ENCODE data around the gene RIN1.

Gene RIN1

GRCh38 chr11:66293777-66294625 lies 42.2 kb downstream of the RIN1 start:
- no peak for DNase-seq

DNA sequence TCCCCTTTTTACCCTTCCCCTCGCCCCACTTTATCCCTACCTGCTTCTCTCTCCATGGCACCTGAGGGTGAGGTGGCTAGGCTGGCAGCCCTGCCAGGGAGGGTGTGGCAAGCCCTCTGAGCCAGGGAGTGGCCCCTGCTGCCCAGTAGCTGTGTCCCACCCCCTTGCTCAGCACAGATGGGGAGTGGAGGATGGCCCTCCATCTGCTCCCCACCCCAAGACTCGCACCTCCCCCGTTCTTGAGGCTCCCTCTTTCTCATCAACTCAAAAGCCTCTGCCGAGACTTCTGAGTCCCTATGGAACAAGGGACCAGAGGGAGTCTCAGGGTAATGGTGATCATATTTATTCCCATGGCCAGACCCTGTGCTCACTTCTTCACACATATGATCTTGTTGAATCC lies 42.9 kb downstream of the RIN1 start:
- DNase-seq = no peak

DNA sequence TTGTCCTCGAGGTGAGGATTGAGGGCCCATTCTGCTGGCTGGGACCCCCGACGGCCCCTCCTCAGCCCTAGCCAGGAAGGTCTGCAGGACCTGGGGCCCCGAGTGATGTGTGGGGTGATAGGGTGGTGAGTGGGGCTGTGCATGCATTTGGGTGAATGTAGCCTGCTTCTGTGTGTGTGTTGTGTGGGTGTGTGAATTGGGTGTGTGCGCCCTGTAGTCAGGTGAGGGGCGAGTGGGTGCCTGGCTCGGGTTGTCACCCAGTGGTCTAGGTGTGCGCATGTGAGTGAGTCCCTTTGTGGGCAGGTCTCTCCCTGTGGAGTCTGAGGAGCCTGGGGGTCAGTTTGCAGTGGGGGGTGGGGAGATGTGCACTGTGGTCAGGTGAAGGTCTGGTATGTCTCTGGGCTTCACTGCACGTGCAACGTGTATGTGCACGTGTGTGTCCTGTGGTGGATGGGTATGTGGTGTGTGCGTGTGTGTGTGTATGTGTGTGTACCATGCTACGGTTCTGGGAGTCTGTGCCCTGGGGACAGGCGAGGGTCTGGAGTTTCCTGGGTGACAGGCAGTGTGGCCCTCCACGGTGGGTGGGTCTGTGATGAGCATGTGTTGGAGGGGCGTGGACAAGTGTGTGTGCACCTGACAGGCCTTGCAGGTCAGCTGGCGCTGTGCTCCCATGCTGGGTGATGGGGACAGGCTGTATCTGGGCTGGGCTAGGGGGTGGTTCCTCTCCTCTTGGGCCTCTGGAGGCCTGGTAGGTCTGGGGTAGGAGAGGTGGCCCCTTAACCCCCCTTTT lies 43.5 kb downstream of the RIN1 start:
- no peak for DNase-seq

DNA sequence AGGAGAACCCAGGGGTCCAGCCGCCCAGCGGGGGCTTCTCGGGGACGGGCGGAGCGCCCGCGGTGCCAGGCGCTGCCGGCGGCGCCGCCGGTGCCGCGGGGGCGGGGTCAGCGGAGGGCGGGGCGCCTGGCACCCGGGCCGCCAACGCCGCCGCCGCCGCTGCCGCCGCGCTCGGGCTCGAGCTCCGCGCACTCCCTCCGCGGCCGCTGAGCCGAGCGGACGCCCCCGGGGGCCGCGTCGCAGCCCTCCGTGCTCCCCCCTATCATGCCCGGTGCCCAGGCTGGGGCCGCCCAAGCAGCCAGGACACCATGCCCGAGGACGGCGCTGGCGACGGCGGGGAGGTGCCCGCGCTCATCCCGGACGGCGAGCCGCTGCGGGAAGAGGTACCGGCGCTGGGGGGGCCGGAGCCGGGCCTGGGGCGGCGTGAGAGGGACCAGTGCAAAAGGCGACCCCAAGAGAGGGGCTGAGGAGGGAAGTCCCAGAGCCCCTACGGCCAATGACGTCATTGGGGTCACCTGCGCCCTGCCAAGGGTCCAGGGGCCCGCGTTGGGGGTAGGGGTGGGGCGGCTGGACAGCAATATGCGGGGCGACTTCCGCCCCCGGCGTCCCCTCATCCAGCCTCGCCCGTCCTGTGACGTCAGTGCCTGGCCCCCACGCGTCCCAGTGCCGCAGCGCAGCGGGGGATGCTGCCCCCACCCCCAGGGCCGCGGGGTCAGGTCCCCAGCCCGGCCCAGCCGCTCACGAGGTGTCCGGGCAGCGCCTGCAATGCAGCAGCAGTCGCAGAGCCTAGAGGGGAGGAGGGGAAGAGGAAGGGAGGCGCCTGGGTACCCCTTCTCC lies 44.3 kb downstream of the RIN1 start, which contains the start of gene TMEM151A:
Gene TMEM151A (plus strand): TSS at position 189 of the 837 bp plus-strand sequence. CDS start 120 bp downstream, at position 309.
- DNase-seq = peak in 1 of 2 donors; percentile 34

GRCh38 chr11:66291303-66291705 lies 44.9 kb downstream of the RIN1 start:
- no peak for DNase-seq

GRCh38 chr11:66290330-66290621 lies 46.0 kb downstream of the RIN1 start:
- DNase-seq = no peak

DNA sequence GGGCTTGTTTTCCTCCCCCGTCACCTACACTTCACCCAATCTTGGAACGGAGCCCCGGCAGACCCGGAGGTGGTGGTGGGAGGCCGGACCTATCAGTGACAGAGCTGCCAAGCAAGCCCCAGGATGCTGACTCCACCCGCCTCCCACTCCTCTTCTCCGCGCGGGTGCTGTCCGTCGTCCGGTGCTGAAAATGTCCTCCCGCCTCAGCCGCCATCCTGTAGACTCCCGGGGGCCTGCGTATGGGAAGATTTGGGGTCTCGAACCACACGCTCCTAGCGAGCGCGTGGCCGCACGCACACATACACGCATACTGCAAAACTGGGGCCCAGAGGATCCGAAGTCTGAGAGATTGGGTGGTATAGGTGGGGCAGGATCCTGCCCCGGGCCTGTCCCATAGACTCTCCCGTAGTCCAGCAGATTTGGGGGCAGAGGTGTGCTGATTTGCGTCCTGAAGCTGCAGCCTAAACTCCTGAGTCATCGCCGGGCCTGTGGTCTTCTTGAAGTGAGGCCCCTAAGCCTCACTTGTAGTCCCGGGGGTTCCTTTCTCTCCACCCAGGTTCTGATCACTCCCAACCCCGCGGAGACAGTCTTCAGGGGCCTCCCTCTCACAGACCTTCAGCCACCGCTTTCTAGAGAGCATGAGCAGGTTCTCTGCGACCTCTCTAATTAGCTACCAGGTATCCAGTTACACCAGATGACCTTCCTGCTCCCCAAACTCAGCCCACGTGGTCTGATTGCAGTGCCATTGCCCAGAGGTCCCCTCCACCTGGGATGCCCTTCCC lies 46.5 kb downstream of the RIN1 start:
- DNase-seq = peak; percentile 74 to 83

DNA sequence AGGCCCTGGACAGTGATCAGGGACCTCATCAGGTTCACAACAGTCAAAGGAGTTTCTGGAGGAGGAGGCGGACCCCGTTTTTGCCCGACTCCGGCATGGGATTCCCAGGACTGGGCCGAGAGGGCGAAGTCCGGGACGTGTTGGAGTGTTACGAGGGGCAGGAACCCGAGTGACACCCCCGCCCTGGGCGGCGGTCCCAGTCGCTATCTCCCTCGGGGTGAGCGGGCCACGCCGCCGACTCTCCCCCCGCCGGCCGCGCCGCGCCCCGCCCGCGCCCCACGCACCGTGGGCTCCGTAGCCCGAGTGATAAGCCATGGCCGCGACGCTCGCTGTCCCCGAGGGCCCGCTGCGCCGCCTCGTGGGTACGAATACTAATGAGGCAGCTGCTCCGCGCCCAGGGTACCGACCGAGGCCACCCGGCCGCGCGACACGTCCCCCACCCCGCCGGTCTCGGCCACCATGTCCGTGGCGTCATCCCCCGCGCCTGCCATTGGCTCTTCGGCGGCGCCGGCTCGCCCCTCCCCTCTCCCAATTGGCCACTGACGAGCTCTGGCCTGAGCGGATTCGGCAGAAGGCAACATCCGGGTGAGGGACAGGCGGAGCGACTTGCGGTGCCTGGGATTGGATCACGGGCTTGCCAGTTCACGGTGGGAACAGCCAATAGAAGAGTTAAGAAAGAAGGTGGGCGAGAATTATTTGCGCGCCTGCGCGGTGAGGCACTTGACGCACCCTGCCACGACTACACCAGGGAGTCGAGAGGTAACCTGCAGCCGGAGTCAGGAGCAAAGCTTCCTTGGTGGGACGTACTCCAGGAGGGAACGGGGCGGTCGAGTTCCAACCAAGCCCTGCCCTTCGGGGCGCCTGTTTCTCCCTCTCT lies 47.3 kb downstream of the RIN1 start, which contains the start of gene YIF1A:
Gene YIF1A (minus strand): TSS at position 473 of the 877 bp plus-strand sequence. CDS start 158 bp downstream, at position 315.
- DNase-seq = peak; percentile 97 to 99

DNA sequence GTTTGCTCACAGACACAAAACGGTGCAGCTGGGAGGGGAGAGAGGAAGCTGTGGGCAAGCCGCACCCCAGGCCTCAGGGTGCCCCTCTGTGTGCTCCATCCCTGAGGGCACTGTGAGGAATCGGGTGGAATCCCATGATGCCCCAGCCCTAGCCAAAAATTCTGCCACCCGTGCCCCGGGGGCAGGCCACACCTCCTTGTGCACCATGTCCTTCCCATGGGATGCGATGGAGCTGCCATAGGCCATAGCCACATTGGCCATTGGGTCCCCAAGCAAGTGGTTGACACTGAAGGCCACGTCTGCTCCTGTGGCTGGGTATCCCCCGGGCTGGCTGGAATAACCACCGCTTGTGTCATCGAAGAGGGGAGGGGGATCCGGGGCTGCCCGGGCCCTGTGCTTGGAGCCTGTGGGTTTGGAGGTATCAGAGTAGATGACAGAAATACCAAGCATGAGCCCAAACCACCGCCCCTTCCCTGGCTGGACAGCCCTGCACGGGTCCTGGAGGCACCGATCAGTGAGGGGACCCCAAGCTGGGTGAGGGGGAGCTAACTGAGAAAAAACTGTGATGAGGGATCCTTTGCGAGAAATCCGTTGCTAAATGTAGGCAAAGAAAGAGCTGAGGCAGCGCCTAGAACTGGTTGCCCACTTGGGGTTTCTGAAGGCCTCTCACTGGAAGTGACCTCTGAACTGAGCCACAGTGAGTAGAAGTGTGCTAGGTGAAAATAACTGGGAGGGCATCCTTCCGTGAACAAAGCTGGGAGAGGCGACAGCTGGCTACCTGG lies 48.2 kb downstream of the RIN1 start:
- DNase-seq = no peak

DNA sequence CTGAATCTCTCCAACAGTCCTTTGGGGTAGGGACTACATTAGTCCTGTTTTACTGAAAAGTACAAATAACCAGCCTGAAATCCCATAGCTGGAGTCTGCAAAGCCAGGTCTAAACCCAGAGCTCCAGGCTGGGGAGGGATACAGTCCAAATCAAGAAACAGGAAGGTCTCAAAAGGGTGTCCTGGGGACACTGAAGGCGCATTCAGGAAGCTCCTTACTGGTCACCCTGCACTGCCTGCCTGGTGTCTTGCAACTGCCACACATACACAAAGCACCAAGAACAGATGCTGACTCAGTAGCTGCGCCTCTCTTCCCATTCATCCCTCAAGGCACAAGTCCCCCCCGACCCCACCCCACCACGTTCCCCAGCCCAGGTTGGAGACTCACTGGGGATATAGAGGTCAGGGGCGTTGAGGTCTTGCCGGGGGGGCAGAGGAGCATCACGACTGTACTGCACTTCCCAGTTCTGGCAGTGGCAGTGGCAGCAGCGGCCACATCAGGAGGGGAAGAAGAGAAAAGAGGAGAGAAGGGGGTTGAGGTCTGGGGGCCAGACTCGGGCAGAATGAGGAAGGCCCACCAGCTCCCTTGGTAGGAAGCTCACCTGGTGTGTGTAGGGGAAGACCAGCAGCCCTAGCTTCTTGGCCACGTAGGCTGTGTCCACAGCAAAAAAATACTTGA lies 48.9 kb downstream of the RIN1 start:
- no peak for DNase-seq

GRCh38 chr11:66286699-66287098 lies 49.5 kb downstream of the RIN1 start:
- DNase-seq = no peak

DNA sequence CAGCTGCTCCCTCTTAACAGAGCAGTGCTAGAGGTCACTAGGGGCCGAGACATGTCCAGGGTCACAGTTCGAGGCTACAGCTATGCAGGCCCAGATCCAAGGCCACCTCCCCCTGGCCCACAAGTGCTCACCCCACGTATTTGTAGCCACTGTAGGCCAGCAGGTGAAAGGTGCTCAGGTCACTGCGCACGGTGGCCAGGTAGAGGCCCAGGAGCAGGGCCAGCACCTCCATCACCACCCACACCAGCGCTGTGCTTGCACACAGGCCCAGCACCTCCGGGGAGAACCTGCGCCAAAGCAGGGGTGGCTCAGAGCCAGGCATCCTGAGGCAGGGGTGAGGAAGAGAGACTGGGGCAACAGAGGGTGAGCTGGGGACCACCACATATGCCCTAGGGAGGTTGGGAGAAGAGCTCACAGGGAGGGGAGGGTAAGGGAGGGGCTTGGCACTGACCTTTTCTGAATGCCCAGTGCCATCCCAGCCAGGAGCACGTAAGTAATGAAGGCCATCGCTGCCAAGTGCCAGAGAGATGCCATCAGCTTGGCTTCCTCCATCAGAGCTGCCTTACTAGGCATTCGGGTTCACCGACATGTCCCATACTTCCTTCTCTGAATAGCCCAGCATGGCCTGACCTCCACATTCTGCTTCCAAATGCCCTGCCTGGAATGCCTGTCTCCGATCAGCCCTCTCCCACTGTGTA lies 50.8 kb downstream of the RIN1 start:
- DNase-seq = no peak

- DNase-seq = no peak
Observed at GRCh38 chr11:66284526-66285078, 51.6 kb downstream of the RIN1 start.

- DNase-seq = no peak
Observed at GRCh38 chr11:66283461-66284105, 52.7 kb downstream of the RIN1 start.

- peak; percentile 97 to 99 for DNase-seq
Observed at GRCh38 chr11:66282468-66283455, 53.5 kb downstream of the RIN1 start.
